GM21360 (cell line): Measurements from ENCODE around the gene SHC2.
"Not testable (repeated sequence)": the region's sequence is repeated elsewhere in the genome, so short reads cannot be mapped to it uniquely, and the experiment has no call there.

Experiments used
- ATAC-seq: cut with Tn5 transposase; IDR thresholded peaks from one replicate; pipeline ENCODE4 v1.9.1; 2021; ENCODE audit warnings: mild to moderate bottlenecking, moderate library complexity; ENCODE audit not compliant: unreplicated experiment

Gene SHC2

DNA sequence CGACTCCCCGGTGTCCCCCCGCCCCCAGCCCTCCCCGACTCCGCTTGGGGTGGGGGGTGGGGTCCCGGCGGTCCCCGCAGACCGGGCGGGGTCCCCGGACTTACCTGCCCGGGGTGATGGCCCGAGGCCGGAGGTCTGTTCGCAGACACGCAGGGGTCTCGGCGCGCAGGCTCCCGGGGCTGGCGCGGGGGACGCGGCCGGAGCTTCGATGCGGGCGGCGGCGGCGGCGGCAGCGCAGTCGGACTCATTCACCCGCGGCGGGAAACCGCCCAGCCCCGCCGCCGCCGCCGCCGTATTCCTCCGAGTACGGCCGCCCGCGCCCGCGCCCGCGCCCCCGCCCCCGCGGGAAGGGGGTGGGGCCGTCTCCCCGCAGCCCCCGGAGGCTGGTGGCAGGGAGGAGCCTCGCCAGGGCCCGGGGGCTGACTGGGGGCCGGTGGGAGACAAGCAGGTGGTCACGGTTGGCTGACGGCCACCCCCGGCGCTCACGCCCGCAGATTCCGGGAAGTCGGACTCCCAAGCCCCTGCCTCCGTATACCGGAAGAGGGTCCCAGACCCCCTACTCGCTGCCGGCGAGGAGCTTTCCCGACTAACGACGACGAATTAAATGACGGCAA, 51.8 kb downstream of the SHC2 start, which contains the start of gene C2CD4C:
Gene C2CD4C (minus strand): TSS at position 246 of the 614 bp plus-strand sequence. CDS start 786 bp downstream, outside the sequence.
- no peak for ATAC-seq

DNA sequence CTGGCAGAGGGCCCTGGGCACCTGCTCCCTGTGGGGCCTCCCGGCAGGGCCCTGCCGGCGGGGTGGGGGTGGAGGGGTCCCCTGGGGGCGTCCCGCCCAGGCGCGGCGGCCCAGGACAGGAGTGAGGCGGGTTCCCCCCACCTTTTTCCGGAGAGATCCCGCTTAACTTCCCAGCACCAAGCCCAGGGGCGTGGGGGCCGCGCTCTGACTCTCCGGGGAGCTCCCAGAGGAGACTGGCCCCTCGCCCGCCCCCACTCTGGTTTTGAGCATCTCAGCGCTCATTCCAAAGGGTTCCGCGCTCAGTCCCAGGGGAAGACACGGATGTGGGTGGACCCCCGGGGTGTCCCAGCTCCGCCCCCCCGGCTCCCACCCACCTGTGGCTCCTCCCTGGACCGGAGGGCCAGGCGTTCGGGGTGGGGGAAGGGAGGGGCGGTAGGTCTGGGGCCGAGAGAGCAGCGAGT, 52.4 kb downstream of the SHC2 start:
- ATAC-seq: no peak

DNA sequence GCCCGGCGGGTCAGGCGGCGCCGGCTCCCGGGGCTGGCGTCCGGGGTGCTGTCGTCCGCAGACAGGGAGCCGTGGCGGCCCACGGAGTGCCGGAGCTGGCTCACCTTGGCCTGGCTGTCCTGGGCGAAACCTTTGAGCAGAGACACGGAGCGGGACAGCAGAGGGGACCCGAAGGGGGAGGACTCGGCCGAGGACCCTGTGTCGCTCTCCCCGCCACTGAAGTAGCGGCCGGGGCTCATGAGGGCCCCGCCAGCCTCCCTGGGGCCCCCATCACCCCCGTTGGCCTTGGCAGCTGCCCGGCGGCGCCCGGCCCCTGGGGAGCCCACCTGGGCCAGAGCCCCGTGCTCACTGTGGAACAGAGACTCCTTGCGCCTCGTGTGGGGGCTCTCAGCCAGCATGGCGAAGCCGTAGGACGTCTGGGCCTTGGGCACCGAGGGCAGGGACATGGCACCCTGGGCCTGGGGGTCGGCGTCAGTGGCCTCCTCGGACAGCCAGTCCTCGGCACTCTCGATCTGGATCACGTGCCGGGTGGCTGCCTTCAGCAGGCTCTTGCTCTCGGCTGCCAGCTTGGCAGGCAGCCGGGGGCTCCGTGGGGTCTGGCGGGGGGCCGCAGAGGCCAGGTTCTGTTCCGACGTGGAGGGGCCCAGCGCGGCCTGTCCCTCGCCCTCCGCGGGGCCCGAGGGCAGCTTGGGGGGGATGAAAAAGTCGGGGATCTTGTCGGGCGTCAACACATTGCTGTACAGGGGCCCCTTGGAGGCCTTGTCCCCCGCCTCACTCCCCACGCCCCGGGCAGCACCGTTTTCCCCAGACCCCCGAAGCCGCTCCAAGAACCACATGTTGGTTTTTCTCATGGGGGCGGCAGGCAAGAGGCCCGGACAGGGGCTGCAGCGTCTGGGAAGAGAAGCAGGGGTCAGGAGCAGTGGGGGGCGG, 53.1 kb downstream of the SHC2 start:
- no peak for ATAC-seq

DNA sequence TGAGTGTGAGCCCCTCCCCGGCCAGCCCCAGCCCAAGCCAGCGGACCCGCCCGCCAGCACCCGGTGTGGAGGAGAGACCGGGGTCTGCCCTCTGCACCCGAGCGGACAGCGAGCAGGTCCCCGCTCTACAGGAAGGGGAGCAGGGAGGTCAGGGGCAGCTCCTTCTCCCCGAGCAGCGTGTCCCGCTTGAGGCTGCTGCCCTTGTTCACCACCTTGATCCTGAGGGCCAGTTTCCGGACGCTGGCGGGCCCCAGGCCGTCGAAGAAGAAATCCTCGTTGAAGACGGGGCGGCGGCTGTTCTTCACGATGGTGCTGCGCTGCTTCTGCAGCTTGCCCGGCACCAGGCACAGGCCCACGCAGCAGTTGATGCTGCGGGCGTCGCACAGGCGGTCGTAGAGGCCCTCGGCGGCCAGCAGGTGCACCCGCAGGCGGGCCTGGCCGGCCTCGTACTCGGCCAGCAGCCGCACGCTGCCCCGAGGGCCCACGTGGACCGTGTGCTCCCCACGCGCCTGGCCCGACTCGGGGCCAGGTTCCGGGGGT, 53.8 kb downstream of the SHC2 start:
- no peak for ATAC-seq

DNA sequence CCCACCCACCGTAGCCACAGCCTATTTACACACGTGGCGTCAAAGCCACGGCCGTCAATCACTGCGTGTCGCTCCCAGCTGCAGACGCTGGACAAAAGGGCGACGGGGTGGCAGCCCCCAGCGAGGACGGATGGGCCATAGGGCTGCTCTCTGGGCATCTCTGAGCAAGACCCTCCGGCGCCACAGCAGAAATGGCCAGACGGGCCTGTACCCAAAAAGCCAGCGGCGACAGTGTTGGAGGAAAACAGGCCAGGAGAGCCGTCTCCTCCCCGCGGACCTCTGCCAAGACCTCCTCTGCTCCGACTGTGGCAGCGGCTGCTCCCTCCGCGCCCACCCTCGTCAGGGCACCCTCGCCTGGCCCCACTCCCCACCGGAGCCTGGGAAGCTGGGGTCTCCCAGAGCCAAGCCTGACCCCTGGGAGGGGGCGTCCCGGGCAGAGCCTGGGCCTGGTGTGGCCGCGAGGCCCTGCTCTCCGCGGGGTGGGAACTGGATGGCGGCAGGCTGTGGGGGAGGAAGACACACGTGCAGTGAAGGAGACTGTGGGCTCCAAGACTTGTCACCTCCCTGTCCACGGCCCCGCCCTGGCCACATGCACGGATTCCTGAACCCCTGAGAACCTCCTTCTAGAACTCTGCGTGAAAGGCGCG, 54.6 kb downstream of the SHC2 start:
- ATAC-seq: no peak

DNA sequence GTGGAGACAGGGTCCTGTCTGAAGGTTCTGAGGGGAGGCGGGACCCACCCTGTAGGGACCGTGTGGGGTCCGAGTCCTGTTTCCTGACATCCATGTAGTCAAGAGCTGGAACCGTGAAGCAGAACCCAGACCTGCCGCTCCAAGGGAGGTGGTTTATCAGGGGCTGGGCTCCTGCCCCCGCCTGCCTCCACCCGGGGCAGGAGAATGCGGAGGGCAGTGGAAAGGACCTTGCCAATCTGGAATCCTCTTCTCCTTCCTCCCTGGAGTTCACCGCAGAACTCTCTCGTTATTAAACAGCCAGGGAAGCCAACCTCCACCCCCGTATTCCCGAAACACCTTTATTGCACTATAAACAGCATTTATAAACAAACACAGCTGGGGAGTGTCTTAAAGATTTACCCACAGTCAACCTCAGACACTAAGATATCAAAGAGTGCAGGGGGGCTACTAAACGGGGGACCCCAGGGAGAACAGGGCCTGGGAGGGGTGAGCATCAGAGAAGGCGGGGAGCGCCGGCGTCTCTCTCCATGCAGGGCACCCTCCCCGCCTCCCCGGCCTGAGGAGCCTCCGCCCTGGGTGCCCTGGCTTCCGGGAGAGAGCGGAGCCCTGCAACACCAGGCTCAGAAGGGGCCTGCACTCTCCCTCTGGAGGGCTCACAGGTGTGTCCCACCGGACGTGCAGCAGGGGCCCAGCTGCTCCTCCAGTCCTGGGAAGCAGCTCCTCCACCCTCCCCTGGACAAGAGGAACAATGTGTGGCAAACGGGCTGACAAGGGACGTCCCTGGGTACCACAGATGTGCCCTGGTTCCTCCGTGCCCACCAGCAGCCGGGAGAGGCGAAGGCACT, 55.5 kb downstream of the SHC2 start:
- ATAC-seq: no peak

DNA sequence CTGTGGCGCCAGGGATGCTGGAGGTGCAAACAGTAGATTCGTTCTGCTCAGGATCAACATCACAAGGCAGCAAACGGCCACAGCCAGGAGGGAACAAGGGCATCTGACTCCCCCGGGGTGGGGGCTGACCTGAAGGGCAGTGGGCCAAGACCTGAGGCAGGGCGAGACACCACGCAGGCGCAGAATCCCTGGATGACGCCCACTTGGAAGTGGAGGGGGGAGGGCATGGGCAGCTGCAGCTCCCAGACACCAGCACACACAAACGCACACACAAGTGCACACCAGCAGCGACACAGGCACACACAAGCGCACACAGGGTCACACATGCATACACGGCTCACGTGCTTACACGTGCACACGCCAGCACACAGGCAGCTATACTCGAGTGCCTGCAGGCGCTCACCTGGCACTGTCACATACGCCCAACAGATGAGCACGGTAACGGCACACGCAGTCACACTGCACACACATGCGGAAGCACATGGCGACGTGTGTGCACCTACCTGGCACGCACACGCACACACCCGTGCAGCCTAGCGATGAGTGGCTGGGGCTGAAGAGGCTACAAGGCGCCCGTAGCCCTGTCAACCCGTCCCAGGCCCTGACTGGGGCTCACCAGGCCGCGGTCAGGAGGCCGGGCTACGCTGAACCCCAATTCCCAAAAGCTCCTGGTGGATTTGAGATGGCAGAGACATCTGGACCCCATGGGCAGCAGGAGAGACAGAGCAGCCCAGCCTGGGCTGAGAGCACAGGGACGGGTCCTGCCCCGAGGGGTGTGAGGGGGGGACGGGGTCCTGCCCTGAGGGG, 57.4 kb downstream of the SHC2 start:
- ATAC-seq: no peak

DNA sequence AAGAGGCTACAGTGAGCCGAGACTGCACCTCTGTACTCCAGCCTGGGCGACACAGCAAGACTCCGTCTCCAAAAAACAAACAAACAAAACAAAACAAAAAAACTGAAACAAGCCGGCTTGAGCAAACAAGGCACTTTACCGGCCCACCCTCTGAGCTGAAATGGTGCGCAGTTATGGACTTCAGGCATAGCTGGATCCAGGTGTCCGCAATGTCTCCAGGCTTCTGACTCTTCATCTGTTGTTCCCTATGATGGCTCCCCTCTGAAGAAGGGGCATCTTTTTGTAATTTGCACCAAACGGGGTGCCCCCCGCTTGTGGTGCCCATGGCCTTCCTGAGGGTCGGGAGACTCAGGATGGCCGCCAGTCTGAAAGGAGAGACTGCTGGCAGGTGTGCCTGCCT, 58.0 kb downstream of the SHC2 start:
- ATAC-seq: no peak

DNA sequence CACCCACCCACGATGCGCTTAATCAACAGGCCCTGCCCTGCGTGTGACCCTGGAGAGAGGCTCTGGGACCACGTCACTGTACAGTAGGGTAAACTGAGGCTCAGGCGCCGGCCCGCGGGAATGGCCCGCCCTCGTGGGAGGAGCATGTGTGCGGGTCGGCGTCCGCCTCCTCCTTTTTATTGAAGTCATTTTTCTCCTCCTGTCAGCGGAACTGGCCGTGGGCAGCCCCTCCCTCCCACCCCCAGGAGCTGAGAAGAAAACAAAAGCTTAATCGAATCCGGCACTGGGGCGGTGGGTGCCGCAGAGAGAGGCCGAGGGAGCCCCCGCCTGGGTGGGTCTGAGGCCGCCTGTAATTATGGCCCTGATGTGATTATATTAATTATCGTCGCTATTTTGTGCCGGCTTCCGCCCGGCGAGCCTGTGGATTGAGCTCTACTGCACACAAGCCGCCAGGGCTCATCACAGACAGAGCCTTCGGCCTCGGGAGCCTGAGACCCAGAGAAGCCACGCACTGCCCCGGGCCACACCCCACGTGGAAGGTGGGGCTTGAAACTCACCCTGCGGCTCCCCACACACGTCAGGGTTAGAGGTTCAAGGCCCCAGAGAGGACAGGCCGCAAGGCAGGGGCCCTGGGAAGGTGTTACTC, 58.8 kb downstream of the SHC2 start:
- ATAC-seq: no peak

DNA sequence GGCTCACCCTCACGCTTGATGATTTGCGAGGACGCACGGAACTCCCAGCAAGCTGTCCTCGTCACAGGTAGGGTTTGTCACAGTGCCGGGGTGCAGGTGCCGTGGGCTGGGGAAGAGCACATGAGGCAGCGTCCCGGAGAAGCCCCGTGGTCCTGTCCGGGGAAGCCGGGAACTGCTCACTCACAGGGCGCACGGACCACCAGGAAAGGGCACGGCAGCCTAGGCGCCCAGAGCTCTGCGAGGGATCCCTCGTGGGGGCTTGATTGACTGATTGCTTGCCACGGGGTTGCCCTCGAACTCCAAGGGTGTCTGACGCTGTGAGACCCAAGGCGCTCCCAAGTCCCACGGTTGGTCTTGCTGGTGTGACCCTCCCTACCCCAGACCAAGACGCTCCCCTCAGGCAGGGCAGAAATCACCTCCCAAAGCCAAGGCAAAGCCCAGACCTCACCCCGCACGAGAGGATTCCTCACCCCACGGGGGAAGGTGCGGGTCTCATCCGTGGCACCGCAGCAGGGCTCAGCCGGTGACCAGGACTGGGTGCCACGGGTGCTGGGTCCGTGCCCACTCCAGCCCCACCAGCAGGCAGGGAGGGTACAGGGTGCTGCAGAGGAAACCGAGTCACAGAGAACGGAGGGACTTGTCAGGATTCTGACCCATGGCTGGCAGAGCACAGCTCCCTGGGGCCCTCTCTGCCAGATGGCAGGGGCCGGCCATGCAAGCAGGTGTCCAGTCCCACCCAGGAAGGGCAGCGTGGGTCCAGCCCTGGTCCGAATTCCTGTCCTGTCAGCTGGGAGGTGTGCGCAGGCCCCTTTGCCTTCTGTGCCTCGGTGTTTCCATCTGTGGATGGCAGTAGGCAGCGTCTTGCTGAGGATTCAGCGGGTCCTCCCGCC, 59.6 kb downstream of the SHC2 start:
- no peak for ATAC-seq

DNA sequence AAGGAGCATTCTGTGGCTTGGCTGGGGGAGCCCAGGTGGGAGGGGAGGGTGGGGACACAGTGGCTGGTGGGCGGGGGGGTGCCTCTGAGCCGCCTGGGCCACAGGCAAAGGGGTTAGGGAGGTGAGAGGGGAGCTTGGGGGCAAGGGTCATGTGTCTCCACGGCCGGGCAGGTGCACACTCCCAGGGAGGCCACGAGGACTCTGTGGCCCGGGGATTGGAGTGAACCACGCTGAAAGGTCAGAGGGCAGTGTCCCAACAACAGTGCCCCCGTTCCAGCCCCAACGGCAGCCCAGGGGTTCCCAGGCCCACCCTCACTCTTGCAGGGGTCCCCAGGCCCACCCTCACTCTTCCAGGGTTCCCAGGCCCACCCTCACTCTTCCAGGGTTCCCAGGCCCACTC, 61.5 kb downstream of the SHC2 start:
- ATAC-seq: no peak

DNA sequence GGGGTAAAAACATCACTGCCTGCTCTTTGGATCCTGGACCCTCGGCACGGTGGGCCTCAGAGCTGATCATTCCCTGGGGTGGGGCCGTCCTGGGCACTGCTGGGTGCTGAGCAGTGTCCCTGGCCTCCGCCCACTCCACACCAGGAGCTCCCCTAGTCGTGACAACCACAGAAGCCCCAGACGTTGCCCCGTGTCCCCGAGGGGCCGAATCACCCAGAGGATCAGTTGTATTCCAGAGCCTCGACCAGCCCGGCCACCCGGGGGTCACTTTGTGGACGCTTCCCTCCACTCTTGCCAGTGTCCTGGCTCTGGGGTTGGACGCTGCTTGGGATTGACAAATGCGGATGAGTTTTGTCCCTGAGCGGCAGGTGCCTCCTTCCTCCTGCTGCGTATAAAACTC, 62.1 kb downstream of the SHC2 start:
- no peak for ATAC-seq

DNA sequence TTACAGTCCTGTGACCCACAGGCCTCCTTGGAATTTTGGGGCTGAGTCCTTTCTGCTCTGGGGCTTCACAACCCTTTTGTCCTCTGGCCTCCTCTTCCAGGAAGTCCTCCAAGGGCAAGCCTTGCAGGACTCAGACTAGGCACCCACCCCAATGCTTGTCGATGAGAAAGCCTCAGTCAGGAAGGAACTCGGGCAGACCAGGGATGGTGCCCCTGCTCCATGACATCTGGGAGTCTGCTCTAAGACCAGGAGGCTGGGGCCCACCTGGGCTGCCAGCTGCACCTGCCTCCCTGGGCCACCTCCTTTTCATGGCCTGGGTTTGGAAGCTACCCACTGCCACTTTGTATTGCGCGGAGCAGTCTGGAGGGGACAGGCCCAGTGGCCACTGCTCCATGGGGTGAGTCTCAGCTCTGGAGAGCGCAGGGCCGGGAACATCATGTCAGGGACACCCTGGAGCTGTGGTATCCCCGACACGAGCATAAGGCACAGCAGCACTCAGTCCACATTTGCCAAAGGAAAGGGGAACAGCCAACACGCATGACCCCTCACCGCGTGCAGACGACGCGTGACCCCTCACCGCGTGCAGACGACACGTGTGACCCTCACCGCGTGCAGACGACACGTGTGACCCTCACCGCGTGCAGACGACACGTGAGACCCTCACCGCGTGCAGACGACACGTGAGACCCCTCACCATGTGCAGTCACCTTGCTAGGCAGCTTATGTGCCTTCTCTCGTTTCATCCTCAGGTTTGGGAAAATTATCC, 62.7 kb downstream of the SHC2 start:
- no peak for ATAC-seq

DNA sequence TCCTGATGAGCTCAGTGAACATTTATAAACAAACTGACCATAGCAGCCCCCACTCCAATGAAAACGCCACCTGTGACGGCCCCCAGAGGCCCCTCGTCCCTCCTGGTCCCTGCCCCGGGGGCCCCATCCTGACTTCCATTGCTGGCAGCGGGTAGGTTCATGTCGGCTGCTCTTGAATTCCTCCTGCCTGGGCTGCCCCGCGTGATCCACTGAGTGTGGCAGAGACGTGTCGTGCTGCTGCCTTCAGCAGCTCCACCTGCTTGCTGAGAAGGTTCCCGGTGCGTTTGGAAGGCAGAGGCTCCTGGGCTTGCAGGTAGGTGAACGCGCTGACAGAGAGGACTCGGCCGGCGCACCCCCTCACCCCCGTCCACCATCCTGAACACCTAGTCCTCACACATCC, 63.5 kb downstream of the SHC2 start:
- ATAC-seq: no peak

DNA sequence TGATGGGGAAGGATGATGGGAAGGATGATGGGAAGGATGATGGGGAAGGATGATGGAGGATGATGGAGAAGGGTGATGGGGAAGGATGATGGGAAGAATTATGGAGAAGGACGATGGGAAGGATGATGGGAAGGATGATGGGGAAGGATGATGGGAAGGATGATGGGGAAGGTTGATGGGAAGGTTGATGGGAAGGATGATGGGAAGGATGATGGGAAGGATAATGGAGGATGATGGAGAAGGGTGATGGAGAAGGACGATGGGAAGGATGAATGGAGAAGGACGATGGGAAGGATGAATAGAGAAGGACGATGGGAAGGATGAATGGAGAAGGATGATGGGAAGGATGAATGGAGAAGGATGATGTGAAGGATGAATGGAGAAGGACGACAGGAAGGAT, 65.4 kb downstream of the SHC2 start:
- ATAC-seq: no peak

DNA sequence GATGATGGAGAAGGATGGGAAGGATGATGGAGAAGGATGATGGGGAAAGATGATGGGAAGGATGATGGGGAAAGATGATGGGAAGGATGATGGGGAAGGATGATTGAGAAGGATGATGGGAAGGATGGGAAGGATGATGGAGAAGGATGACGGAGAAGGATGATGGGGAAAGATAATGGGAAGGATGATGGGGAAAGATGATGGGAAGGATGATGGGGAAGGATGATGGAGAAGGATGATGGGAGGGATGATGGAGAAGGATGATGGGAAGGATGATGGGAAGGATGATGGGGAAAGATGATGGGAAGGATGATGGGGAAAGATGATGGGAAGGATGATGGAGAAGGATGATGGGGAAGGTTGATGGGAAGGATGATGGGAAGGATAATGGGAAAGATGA, 66.0 kb downstream of the SHC2 start:
- ATAC-seq: not testable (repeated sequence)

DNA sequence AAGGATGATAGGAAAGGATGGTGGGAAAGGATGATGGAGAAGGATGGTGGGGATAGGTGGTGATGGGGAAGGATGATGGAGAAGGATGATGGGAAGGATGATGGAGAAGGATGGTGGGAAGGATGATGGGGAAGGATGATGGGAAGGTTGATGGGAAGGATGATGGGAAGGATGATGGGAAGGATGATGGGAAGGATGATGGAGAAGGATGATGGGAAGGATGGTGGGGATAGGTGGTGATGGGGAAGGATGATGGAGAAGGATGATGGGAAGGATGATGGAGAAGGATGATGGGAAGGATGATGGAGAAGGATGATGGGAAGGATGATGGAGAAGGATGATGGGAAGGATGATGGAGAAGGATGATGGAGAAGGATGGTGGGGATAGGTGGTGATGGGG, 67.3 kb downstream of the SHC2 start:
- not testable (repeated sequence) for ATAC-seq
